Skeletal muscle cell (primary cell): Measurements from ENCODE around the gene RREB1.
A peak's percentile ranks its signal among the peaks of the same experiment; 100 is the strongest.
"Not testable (repeated sequence)": the region's sequence is repeated elsewhere in the genome, so short reads cannot be mapped to it uniquely, and the experiment has no call there.

Source experiments
- DNase-seq: peaks from one replicate; pipeline ENCODE4 v3.0.0-alpha.2; 2010; ENCODE audit warnings: low read depth
- H3K4me3 ChIP-seq: 2 replicates; pipeline ENCODE4 v1.5.1; 2011; ENCODE audit warnings: low read depth, mild to moderate bottlenecking, control low read depth, low read length, moderate library complexity

RREB1 gene

DNA sequence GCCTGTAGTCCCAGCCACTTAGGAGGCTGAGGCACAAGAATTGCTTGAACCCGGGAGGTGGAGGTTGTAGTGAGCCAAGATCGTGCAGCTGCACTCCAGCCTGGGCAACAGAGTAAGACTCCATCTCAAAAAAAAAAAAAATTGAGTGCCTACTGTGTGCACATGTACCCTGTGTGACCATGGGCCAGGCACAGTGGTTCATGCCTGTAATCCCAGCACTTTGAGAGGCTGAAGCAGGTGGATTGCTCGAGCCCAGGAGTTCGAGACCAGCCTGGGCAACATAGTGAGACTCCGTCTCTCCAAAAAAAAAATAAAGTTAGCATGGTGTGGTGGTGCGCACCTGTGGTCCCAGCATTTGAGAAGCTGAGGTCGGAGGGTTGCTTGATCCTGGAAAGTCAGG, 49.5 kb downstream of the RREB1 start:
- DNase-seq, H3K4me3 ChIP-seq: not testable (repeated sequence)

GRCh38 chr6:7157752-7158616, 50.2 kb downstream of the RREB1 start:
- H3K4me3 ChIP-seq: no peak overlapping the region
- no peak for DNase-seq

- no peak for DNase-seq
Observed at GRCh38 chr6:7159790-7160525, 52.2 kb downstream of the RREB1 start.

DNA sequence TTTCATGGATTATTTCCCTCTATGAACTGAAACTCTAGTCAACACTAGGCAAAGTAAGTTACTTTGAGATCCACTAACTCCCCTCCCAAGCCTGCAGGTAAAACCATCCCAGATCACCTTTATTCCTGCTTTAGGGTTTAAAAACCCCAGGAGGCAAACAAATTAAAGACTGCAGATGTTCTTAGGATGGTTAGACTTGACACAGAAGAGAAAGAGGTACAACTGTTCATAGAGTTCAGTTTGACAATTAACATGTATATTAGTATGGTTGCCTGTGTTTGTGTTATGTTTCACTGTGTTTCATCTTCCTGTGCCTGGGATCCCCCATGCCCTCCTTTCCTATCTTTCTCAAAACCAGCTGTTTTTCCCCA, 53.5 kb downstream of the RREB1 start:
- no peak for DNase-seq
- H3K4me3 ChIP-seq: no peak overlapping the region

More at GRCh38 chr6:7159790-7160525, 52.2 kb downstream of the RREB1 start:
- H3K4me3 ChIP-seq: no peak overlapping the region

GRCh38 chr6:7161845-7162244, 54.1 kb downstream of the RREB1 start:
- DNase-seq: no peak
- no peak overlapping the region for H3K4me3 ChIP-seq

- H3K4me3 ChIP-seq: no peak overlapping the region
- no peak for DNase-seq
Observed at GRCh38 chr6:7163661-7164071, 55.9 kb downstream of the RREB1 start.

DNA sequence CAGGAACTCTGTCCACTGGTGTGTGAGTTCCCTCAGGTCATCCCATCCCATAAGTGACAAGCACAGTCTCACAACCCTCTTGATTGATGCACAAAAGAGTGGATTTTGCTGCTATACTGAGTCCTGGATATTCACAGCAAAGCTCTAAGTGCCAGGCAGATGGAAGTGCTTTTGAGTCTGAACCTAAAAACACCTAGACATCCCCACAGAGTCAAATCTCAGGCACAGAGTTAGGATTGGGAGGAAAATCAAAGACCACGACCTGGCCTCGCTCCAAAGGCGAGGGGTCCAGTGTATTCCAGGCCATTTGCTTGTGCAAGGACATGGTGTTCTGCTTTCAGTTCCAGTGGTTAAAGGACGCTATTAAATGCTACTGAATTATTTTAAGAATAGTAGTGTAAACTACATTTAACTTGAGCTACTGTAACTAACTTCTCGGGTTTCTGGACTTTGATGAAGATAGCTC, 56.8 kb downstream of the RREB1 start:
- no peak overlapping the region for H3K4me3 ChIP-seq
- DNase-seq: no peak

- H3K4me3 ChIP-seq: no peak overlapping the region
- DNase-seq: no peak
Observed at GRCh38 chr6:7165002-7165889, 57.5 kb downstream of the RREB1 start.

DNA sequence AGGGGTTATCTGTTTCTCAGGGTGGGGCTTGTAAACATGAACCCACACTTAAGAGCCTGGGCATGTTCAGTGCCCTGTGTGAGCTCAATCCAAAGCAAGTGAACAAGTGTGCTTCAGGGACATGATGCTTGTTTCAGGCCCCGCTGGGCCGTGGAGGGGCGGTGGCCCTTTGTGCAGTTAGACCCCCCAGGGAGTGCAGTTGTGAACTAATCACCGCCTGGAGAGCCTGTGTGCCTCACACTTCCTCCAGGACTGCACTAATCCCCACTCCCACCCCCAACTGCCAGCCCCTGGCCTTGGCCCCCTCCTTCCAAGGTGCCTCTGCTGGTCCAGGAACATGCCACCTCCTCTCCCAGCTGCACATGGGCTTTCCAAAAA, 58.1 kb downstream of the RREB1 start:
- no peak overlapping the region for H3K4me3 ChIP-seq

GRCh38 chr6:7166410-7167293, 58.9 kb downstream of the RREB1 start:
- no peak for DNase-seq
- H3K4me3 ChIP-seq: no peak overlapping the region

More for the DNA sequence above, 58.1 kb downstream of the RREB1 start:
- no peak for DNase-seq

DNA sequence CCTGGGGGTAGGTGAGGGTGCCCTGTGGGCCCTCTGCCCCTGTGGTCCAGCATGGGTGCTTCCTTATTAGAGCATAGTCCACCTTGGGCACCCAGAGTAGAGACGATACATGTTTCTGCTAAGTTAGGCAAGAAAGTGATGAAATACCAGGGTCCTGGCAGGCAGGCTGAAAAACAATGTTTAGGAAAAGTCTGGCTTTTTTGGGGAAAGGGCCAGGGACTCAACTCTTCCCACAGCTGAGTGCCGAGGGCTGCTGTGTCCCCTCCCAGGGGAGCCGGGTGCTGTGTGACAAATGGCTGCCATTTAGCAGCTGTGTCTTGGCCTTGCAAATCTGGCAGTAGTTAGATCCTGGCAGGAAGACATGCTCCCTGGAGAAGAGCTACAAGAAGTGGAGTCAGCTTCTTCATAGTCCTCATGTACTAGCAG, 61.5 kb downstream of the RREB1 start:
- H3K4me3 ChIP-seq: no peak overlapping the region
- no peak for DNase-seq

DNA sequence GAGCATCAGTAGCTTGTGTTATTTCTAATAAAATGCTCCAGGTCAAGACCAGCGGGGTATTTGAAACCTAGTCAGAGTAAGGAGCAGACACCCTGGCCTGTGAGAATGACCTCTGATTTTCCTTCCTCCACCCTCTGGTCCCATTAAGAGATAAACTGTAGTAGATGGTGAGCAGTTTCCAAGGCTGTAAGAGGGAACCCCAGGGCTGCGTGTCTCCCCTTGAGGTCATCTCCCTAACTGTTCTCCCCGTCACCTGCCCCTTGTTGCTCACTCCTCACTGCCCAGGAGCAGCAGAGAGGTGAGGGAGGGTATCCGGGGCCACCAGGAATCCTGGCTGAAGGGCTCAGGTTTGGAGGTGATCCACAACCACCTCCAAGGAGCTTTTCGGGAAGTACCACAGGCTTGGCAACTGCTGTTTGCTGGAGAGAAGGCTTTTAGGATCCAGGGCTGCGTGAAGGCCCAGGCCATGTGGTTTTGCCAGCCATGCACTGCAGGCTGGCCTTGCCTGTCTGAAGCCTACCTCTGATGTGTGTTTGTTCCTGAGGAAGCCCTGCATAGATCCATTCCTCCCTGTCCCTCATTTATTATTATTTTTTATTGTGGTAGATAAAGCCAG, 62.5 kb downstream of the RREB1 start:
- no peak overlapping the region for H3K4me3 ChIP-seq
- no peak for DNase-seq

DNA sequence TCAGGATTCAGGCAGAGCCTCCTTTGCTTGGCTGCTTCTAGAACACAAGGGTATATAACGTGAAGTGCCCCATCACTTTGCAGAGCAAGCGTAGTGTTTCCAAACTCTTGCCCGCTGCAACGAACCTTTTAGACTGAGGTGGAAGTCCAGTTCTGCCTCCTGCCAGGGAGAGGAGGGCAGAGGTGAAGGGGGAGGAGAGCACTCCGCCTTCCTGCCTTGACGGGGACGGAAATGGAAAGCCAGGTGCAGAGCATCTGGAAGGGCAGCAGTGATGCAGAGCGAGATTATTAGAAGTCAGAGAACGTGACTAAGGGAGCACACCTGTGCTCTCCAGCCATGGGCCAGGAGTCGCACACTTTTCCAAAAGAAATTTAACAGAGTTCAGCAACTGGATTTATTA, 63.4 kb downstream of the RREB1 start:
- no peak overlapping the region for H3K4me3 ChIP-seq
- no peak for DNase-seq

GRCh38 chr6:7171733-7172132, 64.0 kb downstream of the RREB1 start:
- DNase-seq: no peak
- H3K4me3 ChIP-seq: no peak overlapping the region

DNA sequence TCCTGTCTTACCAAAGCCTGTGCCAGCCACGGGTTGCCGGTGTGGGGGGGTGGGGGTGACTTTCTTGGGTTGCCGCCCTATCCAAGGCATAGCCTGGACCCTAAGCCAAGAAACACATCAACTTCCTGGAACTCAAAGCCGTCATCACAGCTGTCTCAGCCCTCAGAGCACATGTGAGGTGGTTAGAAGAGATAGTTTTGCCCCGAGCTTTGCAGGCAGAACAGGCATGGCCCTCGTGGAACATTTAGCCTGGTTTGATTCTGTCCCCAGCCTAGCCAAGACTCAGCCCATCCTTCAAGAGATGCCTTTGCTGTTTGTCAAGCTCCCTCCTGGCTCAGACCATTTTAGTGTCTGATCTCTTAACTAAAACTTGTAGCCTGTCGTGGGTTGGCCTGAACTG, 64.9 kb downstream of the RREB1 start:
- H3K4me3 ChIP-seq: no peak overlapping the region
- DNase-seq: peak; percentile 45

GRCh38 chr6:7173843-7174503, 66.2 kb downstream of the RREB1 start:
- DNase-seq: no peak
- H3K4me3 ChIP-seq: no peak overlapping the region

DNA sequence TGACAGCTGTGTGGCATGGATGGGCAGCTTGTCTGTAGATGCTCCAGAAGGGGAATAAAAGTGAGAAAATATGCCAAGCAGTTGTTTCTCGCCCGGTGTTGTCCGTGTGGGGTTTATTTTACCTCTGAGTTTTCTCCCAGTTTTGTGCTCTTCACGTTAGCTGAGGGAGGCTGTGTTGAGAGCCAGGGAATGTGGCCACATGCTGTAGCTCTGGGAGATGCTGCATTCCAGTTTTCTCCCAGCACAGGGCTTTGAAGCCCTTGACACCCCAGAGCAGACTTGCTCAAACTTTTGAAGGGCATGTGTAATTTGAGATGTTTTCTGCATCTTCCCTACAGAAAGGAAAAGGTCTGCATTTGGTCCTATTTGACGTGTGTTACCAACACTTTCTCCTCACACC, 67.7 kb downstream of the RREB1 start:
- no peak for DNase-seq
- no peak overlapping the region for H3K4me3 ChIP-seq

GRCh38 chr6:7176208-7176607, 68.4 kb downstream of the RREB1 start:
- DNase-seq: no peak
- H3K4me3 ChIP-seq: no peak overlapping the region
